HG03520 (cell line): Measurements from ENCODE around the gene MAPRE3.
A peak's percentile ranks its signal among the peaks of the same experiment; 100 is the strongest.

ENCODE experiments used
- ATAC-seq: cut with Tn5 transposase; IDR thresholded peaks from one replicate; pipeline ENCODE4 v1.9.1; 2021; ENCODE audit warnings: mild to moderate bottlenecking, moderate library complexity; ENCODE audit not compliant: unreplicated experiment

Gene MAPRE3

GRCh38 chr2:27009716-27010115, 39.3 kb downstream of the MAPRE3 start:
- ATAC-seq = no peak

- no peak for ATAC-seq
These were observed 39.7 kb downstream of the MAPRE3 start for GRCh38 chr2:27010139-27010538.

GRCh38 chr2:27013738-27014137, 43.3 kb downstream of the MAPRE3 start:
- no peak for ATAC-seq

GRCh38 chr2:27014771-27015433, 44.5 kb downstream of the MAPRE3 start:
- no peak for ATAC-seq

- ATAC-seq = no peak
These were observed 46.4 kb downstream of the MAPRE3 start for GRCh38 chr2:27016801-27017325.

- ATAC-seq = no peak
These were observed 47.7 kb downstream of the MAPRE3 start for GRCh38 chr2:27018142-27018541.

- no peak for ATAC-seq
These were observed 49.0 kb downstream of the MAPRE3 start for GRCh38 chr2:27019459-27019858.

GRCh38 chr2:27019931-27020855, 49.8 kb downstream of the MAPRE3 start:
- ATAC-seq = no peak

- no peak for ATAC-seq
These were observed 51.0 kb downstream of the MAPRE3 start for GRCh38 chr2:27021253-27022049.

GRCh38 chr2:27023740-27024139, 53.3 kb downstream of the MAPRE3 start:
- ATAC-seq = no peak

GRCh38 chr2:27024188-27024587, 53.8 kb downstream of the MAPRE3 start:
- no peak for ATAC-seq

- ATAC-seq = no peak
These were observed 54.4 kb downstream of the MAPRE3 start for GRCh38 chr2:27024812-27025211.

GRCh38 chr2:27025281-27025800, 54.9 kb downstream of the MAPRE3 start:
- no peak for ATAC-seq

- no peak for ATAC-seq
These were observed 55.7 kb downstream of the MAPRE3 start for GRCh38 chr2:27025861-27026851.

GRCh38 chr2:27027211-27027651, 56.8 kb downstream of the MAPRE3 start:
- no peak for ATAC-seq

- no peak for ATAC-seq
These were observed 58.6 kb downstream of the MAPRE3 start for GRCh38 chr2:27029051-27029450.

GRCh38 chr2:27032495-27033252, 62.2 kb downstream of the MAPRE3 start, which contains the start of gene TMEM214:
TMEM214 (plus strand) TSS chr2:27032965; CDS start chr2:27033016, 51 bp downstream.
- peak; percentile 83 for ATAC-seq

GRCh38 chr2:27033253-27033852, 62.9 kb downstream of the MAPRE3 start:
- ATAC-seq = no peak
